Glutamatergic neuron (in vitro differentiated cells): ENCODE results near the gene MTA3. TPM values are rescaled to one million over a fixed set of nuclear protein-coding genes. Genes with fewer than 3 reads are reported as not detected.
"Not testable (repeated sequence)": the region's sequence is repeated elsewhere in the genome, so short reads cannot be mapped to it uniquely, and the experiment has no call there.

ENCODE experiments used
- DNase-seq: peaks from one replicate; pipeline ENCODE4 v3.0.0; 2022
- H3K27ac Mint-ChIP-seq: one replicate; pipeline ENCODE4 v1.8.0; 2020; ENCODE audit warnings: mild to moderate bottlenecking, mixed read lengths, inconsistent platforms; ENCODE audit not compliant: unreplicated experiment
- H3K27me3 Mint-ChIP-seq: one replicate; pipeline ENCODE4 v1.8.0; 2020; ENCODE audit warnings: mild to moderate bottlenecking, moderate library complexity, mixed read lengths, inconsistent platforms; ENCODE audit not compliant: unreplicated experiment
- H3K36me3 Mint-ChIP-seq: one replicate; pipeline ENCODE4 v1.8.0; 2020; ENCODE audit warnings: mild to moderate bottlenecking, mixed read lengths, inconsistent platforms; ENCODE audit not compliant: unreplicated experiment
- H3K4me1 Mint-ChIP-seq: one replicate; pipeline ENCODE4 v1.8.0; 2020; ENCODE audit warnings: mild to moderate bottlenecking, low read depth, mixed read lengths, inconsistent platforms; ENCODE audit not compliant: unreplicated experiment
- H3K4me3 Mint-ChIP-seq: one replicate; pipeline ENCODE4 v1.8.0; 2020; ENCODE audit warnings: mild to moderate bottlenecking, mixed read lengths, inconsistent platforms; ENCODE audit not compliant: unreplicated experiment
- H3K9me3 Mint-ChIP-seq: one replicate; pipeline ENCODE4 v1.8.0; 2020; ENCODE audit warnings: mild to moderate bottlenecking, moderate library complexity, mixed read lengths, inconsistent platforms; ENCODE audit not compliant: unreplicated experiment
- total RNA-seq: library from RNA; stranded (reverse); fragmentation: NEBNext Ultra II Directional; extraction: Animal tissue kit (Norgen Biotek cat#: 25700); gene quantifications from one replicate; pipeline ENCODE4 v1.2.1, GENCODE V29; 2021; ENCODE audit not compliant: unreplicated experiment
- TF ChIP-seq, protein P1 (sequence below): fragments of 200-600 bp; sonication (generic); IDR thresholded peaks from one replicate; pipeline ENCODE4 v1.5.0; 2021; ENCODE audit not compliant: partially characterized antibody, unreplicated experiment

Gene MTA3
- total RNA-seq, 1 donor from 2014 or later: 64.1 TPM

DNA sequence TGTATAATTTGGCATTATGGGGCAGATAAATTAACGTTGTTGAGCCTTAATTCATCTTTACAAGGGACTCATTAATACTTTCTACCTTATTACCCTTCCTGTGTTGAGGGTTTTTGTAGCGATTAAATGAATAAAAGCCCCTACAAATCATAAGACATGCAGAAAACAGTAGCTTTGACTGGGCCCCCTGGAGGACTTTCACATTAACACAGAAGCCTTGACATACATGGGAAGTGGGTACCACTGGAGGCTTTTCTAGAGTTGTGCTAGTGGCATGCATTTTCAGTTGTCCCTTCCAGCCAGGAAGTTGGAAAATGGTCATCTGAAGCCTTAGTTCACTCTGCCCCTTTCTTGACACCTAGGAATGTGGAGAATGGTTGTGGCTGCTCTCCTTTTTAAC is 30.2 kb downstream of the MTA3 start:
- TF ChIP-seq, protein P1, sequence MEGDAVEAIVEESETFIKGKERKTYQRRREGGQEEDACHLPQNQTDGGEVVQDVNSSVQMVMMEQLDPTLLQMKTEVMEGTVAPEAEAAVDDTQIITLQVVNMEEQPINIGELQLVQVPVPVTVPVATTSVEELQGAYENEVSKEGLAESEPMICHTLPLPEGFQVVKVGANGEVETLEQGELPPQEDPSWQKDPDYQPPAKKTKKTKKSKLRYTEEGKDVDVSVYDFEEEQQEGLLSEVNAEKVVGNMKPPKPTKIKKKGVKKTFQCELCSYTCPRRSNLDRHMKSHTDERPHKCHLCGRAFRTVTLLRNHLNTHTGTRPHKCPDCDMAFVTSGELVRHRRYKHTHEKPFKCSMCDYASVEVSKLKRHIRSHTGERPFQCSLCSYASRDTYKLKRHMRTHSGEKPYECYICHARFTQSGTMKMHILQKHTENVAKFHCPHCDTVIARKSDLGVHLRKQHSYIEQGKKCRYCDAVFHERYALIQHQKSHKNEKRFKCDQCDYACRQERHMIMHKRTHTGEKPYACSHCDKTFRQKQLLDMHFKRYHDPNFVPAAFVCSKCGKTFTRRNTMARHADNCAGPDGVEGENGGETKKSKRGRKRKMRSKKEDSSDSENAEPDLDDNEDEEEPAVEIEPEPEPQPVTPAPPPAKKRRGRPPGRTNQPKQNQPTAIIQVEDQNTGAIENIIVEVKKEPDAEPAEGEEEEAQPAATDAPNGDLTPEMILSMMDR: no peak
- no peaks in the 10 kb centered on the region for H3K9me3 Mint-ChIP-seq
- H3K4me1 Mint-ChIP-seq: no peaks in the 10 kb centered on the region
- H3K4me3 Mint-ChIP-seq: no peak overlapping the region
- no peaks in the 10 kb centered on the region for H3K36me3 Mint-ChIP-seq
- H3K27ac Mint-ChIP-seq: no peak overlapping the region
- H3K27me3 Mint-ChIP-seq: no peaks in the 10 kb centered on the region
- DNase-seq: no peak

DNA sequence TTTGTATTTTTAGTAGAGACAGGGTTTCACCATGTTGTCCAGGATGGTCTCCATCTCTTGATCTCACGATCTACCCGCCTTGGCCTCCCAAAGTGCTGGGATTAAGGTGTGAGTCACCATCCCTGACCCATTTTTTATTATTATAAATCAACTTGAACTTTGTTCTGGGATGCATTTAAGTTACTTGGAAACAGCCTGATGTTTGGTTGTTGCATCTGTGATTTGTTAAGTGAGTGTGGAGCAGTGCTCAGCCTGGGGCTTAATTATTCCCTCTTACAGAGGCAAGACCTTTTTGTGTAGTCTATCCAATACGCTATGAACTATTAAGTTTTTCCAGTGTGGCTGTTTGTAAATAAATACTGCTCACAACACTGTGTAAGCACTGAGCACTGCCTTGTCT is 32.6 kb downstream of the MTA3 start:
- no peak for DNase-seq
- H3K27me3 Mint-ChIP-seq: no peaks in the 10 kb centered on the region
- no peaks in the 10 kb centered on the region for H3K4me1 Mint-ChIP-seq
- peaks cover 3% of the 10 kb centered on the region for H3K36me3 Mint-ChIP-seq
- no peaks in the 10 kb centered on the region for H3K9me3 Mint-ChIP-seq
- TF ChIP-seq, protein P1: no peak
- no peak overlapping the region for H3K27ac Mint-ChIP-seq
- H3K4me3 Mint-ChIP-seq: no peak overlapping the region

DNA sequence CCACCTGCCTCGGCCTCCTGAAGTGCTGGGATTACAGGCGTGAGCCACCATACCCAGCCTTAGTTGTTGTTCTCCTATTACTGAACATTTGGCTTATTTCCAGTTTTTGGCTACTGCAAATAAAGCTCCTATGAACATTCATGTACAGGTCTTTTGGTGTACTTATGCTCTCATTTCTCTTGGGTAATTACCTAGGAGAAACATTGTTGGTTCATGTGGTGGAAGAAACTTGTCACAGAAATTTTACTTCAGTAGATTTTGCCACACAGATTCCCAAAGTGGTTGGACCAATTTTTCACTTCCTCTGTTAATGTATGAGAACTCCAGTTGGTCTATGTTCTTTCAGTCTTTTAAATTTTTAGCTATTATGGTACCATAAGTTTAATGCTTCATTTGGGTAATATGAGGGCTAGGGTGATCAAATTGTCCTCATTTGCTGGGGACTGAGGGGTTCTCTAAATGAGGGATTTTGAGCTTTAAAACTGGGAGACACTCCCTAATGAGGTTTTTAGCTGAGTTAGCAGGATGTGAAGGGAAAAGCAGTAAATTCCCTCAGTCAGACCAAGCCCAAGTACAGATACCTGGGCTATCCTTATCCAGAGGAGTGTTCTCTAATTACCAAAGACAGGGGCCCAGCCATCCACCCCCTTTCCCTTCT is 33.9 kb downstream of the MTA3 start:
- DNase-seq: no peak
- TF ChIP-seq, protein P1: no peak
- H3K9me3 Mint-ChIP-seq: peaks cover 3% of the 10 kb centered on the region
- no peak overlapping the region for H3K4me3 Mint-ChIP-seq
- H3K4me1 Mint-ChIP-seq: no peaks in the 10 kb centered on the region
- H3K27me3 Mint-ChIP-seq: peaks cover 3% of the 10 kb centered on the region
- peaks cover 4% of the 10 kb centered on the region for H3K36me3 Mint-ChIP-seq
- H3K27ac Mint-ChIP-seq: no peak overlapping the region

DNA sequence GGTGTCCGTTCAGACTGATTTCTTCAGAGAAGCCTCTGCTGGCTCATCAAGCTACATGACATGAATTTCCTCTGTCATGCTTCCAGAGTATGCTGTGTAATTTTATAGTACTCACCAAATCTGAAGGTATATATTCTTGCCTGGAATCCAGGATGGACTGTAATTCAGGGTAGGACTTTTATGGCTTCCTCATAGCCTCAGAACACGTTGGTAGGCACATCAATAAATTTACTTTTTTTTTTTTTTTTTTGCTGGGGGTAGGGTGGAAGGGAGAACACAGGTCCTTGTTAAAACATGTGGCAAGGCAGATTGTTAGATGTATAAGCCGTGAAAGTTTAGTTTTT is 34.4 kb downstream of the MTA3 start:
- peaks cover 9% of the 10 kb centered on the region for H3K36me3 Mint-ChIP-seq
- H3K27me3 Mint-ChIP-seq: peaks cover 6% of the 10 kb centered on the region
- H3K4me1 Mint-ChIP-seq: no peaks in the 10 kb centered on the region
- TF ChIP-seq, protein P1: no peak
- no peak for DNase-seq
- peaks cover 3% of the 10 kb centered on the region for H3K9me3 Mint-ChIP-seq
- no peak overlapping the region for H3K27ac Mint-ChIP-seq
- H3K4me3 Mint-ChIP-seq: no peak overlapping the region

DNA sequence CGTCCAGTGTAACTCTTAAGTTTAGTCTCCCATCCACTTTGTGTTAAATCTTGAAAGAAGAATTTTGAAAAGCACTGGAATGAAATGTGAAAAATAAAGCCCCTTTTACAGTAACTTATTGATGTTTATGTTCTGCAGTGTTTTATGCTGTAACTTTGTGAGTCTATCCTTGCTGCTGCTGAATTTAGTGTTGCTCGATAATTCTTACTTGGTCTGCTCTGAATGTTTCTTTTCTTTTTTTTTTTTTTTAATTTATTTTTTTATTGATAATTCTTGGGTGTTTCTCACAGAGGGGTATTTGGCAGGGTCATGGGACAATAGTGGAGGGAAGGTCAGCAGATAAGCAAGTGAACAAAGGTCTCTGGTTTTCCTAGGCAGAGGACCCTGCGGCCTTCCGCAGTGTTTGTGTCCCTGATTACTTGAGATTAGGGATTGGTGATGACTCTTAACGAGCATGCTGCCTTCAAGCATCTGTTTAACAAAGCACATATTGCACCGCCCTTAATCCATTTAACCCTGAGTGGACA is 36.0 kb downstream of the MTA3 start:
- not testable (repeated sequence) for H3K4me1 Mint-ChIP-seq, H3K4me3 Mint-ChIP-seq, H3K27me3 Mint-ChIP-seq, H3K9me3 Mint-ChIP-seq, DNase-seq
- H3K36me3 Mint-ChIP-seq: peaks cover 12% of the 10 kb centered on the region
- peak overlapping the region; percentile 81 for H3K27ac Mint-ChIP-seq

DNA sequence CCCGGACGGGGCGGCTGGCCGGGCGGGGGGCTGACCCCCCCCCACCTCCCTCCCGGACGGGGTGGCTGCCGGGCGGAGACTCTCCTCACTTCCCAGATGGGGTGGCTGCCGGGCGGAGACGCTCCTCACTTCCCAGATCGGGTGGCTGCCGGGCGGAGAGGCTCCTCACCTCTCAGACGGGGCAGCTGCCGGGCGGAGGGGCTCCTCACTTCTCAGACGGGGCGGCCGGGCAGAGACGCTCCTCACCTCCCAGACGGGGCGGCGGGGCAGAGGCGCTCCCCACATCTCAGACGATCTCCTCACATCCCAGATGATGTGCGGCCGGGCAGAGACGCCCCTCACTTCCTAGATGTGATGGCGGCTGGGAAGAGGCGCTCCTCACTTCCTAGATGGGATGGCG is 37.7 kb downstream of the MTA3 start:
- DNase-seq, H3K4me1 Mint-ChIP-seq, H3K9me3 Mint-ChIP-seq, H3K27ac Mint-ChIP-seq, H3K27me3 Mint-ChIP-seq, H3K4me3 Mint-ChIP-seq: not testable (repeated sequence)
- peaks cover 14% of the 10 kb centered on the region for H3K36me3 Mint-ChIP-seq
